Measurements from ENCODE around the gene EDIL3.
"Not testable (repeated sequence)": the region's sequence is repeated elsewhere in the genome, so short reads cannot be mapped to it uniquely, and the experiment has no call there.

GRCh38 chr5:84018521-84018920 is 366.2 kb downstream of the EDIL3 start:
- TF ChIP-seq CTCF (IDR thresholded peaks at IDR 0.05 in 4 of 5, conservative IDR thresholded peaks at IDR 0.05 in 1 of 5); POLR2A (IDR thresholded peaks at IDR 0.05): not testable (repeated sequence)
